Kidney glomerular epithelial cell (primary cell): ENCODE measurements around the gene PSEN1.

ENCODE experiments used
- DNase-seq: peaks from one replicate; lab custom pipeline; 2025; lab: John Stamatoyannopoulos, UW

PSEN1 gene

DNA sequence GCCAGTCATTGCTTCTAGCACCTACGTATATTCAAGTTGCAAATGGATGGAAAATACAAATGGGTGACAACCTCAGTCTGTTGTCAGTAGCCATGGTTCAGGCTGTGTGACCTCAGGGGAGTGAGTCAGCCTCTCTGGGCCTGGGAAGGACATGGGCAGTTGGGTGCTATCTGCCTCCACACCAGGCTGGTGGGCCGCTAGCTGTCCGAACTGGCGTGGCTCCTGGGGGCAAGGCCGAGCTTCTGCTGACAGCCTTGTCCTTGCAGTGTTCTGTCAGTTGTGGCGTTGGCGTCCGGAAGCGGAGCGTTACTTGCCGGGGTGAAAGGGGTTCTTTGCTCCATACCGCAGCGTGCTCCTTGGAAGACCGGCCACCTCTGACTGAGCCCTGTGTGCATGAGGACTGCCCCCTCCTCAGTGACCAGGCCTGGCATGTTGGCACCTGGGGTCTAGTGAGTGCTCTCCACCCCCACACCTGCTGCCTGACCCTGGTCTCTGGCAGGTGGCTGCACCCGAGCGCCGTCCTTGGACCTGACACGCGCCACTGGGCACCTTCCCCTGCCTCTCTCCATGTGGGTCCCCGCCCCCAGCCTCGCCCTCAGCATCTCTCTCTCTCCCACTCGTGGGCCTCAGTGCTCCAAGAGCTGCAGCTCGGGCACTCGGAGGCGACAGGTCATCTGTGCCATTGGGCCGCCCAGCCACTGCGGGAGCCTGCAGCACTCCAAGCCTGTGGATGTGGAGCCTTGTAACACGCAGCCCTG lies 118.1 kb downstream of the PSEN1 start:
- DNase-seq, result no peak

GRCh38 chr14:73255005-73255400 lies 118.7 kb downstream of the PSEN1 start:
- DNase-seq, result no peak

- DNase-seq, result no peak
These were observed 119.5 kb downstream of the PSEN1 start for GRCh38 chr14:73255693-73256225.

DNA sequence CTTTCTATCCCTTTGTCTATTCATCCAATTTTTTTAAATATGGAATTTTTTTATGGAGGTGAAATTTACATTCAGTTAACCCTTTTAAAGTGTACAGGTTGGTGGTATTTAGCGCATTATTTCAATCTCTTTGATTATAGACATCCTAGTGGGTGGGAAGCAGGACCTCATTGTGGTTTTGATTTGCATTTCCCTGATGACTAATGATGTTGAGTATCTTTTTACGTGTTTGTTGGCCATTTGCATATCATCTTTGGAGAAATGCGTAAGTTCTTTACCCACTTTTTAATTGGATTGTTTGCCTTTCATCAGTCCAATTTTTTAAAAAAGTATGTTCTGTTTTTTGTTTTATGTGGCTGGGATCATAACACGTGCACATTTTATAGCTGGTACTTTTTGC lies 121.8 kb downstream of the PSEN1 start:
- DNase-seq, result no peak

- no peak for DNase-seq
These were observed 122.7 kb downstream of the PSEN1 start for GRCh38 chr14:73258845-73259611.

DNA sequence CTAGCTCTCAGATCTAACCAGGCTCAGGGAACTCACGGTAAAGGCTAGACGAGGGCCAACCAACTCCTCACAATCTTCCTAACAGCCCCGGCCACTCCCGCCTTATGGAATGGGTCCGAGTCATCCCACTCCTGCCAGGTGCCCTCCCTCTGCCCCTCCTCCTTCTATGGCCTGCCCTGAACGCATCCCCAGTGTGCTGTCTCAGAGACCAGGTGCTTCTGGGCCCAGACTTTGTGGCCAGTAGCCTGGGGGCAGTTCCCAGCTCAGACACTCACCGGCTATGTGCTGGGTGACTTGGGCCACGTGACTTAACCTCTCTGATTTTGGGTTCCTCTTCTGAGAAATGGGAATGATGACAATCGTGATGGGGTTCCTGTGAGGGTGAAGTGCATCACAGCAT lies 123.5 kb downstream of the PSEN1 start:
- DNase-seq, result no peak

GRCh38 chr14:73260574-73260973 lies 124.3 kb downstream of the PSEN1 start:
- no peak for DNase-seq

DNA sequence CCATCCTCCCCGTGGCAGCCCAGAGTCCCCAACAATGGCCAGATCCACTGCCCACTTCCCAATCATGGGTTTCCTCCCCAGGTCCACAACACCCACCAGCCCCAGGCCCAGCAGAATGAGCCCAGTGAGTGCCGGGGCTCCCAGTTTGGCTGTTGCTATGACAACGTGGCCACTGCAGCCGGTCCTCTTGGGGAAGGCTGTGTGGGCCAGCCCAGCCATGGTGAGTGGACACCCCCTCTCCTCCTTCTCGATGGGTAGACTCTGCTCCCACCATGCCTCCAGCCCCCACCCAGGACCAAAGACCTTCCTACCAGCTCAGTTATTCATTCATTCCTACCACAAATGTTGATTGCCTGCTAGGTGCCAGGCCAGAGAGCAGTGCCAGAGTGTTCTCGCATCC lies 124.8 kb downstream of the PSEN1 start:
- no peak for DNase-seq

DNA sequence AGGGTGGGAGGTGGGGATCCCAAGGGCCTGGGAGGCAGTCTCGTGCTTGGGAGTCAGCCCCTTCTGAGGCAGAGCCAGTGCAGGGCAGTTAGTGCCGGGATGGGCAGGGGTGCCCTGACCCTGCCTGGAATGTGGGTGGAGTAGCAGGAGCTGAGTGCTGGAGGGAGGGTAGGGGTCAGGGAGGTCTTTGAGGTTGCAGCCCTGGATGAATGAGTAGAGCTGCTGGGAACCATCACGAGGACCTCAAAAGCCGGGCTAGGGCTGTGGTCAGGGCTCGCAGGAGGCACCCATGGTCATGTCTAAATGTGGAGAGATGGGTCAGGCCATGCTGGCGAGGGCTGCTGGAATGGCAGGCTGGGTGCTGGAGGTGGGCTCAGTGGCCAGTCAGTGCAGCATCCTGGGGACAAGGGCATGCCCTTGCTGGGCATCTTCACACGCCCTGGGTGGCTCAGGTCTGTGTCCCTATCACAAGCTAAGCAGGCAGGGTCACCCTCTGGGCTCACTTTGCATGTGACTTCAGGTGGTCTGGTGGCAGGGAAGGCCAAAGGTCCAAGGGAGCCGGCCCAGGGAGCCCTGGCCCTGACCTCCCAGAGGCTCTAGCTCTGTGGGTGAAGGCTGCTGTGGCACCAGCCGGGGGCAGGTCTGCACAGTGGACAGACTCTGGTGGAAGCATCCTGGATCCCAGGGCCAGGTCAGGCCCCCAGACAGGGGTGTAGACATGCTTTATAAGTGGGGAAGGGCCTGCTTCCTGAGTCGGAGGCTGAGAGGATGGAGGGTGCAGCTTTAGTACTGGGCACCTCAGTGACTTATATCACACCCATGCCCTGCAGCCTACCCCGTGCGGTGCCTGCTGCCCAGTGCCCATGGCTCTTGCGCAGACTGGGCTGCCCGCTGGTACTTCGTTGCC lies 125.5 kb downstream of the PSEN1 start:
- DNase-seq, result no peak

DNA sequence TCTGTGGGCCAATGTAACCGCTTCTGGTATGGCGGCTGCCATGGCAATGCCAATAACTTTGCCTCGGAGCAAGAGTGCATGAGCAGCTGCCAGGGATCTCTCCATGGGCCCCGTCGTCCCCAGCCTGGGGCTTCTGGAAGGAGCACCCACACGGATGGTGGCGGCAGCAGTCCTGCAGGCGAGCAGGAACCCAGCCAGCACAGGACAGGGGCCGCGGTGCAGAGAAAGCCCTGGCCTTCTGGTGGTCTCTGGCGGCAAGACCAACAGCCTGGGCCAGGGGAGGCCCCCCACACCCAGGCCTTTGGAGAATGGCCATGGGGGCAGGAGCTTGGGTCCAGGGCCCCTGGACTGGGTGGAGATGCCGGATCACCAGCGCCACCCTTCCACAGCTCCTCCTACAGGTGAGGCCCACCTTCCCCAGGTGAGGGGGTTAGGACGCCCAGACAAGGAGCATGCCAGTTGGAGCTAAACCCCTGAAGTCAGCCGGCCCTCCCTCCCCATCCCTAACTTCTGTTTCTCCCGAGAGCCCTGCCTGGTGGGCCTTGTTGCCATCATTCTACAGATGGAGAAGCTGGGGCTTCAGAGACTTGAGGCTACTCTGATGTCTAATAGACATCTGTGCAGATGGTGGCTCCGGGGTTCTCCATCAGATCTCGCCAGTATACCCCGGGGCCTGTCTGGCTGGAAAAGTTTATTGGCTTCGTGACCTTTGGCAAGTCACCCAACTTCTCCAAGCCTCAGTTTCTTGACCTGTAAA lies 126.3 kb downstream of the PSEN1 start:
- no peak for DNase-seq

DNA sequence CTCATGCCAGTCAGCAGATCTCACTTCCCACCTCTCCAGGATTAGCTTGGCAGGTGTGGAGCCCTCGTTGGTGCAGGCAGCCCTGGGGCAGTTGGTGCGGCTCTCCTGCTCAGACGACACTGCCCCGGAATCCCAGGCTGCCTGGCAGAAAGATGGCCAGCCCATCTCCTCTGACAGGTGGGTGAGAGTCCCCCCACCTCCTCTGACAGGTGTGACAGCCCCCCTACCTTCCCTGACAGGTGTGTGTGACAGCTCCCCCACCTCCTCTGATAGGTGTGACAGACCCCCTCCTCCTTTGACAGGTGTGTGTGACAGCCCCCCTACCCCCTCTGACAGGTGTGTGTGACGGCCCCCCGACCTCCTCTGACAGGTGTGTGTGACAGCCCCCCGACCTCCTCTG lies 127.3 kb downstream of the PSEN1 start:
- DNase-seq, result no peak

- no peak for DNase-seq
These were observed 128.0 kb downstream of the PSEN1 start for GRCh38 chr14:73264080-73264884.

DNA sequence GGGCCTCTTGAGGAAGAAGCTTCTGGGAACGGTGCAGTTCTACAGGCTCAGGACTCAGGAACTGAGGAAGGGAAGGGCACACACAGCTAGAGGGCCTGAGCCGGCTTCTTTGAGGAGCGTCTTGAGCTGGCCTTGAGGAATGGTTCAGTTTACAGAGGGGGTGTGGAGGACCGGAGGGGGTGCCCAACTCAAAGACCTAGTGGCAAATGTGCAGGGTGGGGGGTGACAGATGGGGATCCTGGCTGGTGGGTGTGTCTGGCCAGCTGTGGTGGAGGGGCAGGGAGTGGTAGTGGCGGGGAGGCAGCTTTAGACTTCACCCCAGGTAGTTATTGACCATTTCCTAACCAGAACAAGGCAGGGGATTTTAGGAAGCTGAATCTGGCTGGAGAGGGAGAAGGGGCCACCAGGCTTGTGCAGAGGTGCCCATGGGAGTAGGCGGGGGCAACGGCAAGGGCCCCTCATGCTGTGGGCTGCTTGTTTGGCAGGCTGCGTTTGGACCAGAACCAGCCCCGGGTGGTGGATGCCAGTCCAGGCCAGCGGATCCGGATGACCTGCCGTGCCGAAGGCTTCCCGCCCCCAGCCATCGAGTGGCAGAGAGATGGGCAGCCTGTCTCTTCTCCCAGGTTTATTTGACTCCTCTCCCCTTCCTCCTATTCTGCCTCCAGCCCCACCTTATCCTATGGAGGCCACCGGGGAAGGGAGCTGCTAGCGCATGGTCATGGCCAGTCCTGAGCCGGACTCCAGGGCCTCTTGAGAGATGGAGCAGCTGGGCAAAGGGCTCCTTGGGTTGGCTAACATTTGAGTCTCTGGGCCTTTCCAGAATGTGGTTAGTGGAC lies 128.8 kb downstream of the PSEN1 start:
- no peak for DNase-seq

- DNase-seq, result no peak
These were observed 129.4 kb downstream of the PSEN1 start for GRCh38 chr14:73265721-73266046.

DNA sequence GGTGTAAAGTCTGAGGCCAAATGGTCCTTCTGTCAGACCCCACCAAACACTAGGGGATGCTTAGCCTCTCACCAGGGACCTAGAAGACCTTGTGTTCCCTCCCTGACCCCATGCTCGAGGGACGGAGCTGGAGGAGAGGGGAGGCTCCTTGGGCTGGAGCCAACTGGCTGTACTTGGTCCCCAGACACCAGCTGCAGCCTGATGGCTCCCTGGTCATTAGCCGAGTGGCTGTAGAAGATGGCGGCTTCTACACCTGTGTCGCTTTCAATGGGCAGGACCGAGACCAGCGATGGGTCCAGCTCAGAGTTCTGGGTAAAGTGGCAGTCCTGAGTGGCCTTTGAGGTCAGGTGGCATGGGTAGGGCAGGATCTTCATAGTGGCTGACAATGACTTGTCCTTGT lies 130.0 kb downstream of the PSEN1 start:
- no peak for DNase-seq

DNA sequence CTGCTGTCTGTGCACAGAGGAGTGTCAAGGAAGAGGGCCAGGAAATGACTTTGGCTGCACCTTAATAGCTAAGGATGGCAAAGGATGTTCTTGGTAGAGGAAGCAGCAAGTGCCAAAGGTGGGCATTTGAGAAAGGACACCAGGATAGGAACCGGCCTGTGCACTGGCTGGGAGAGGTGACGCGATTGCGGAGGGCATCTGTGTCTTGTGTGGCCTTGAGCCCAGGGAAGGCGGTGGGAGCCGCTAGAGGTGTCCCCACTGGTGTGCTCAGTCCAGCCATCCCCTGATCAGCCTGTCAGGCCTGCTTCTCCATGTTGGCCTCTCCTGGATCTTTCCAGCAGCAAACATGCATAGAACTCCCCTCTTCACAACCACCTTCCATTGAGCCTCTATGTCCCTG lies 131.2 kb downstream of the PSEN1 start:
- DNase-seq, result no peak

- DNase-seq, result no peak
These were observed 133.6 kb downstream of the PSEN1 start for GRCh38 chr14:73269729-73270531.

- no peak for DNase-seq
These were observed 136.1 kb downstream of the PSEN1 start for GRCh38 chr14:73272393-73272792.
